GM12878 (cell line): Measurements from ENCODE around the gene TMEM250. TPM values are rescaled to one million over a fixed set of nuclear protein-coding genes. Genes with fewer than 3 reads are reported as not detected.

Experiments
- ATAC-seq: fragments of 200-7000 bp; cut with Tn5 transposase; 3 replicates; pipeline ENCODE4 v1.9.1; 2020; ENCODE audit warnings: mild to moderate bottlenecking, moderate library complexity
- BruUV-seq: library from RNA; stranded (reverse); fragments of 400-500 nt; replicated peaks from 2 replicates; lab custom pipeline; 2021; lab: Mats Ljungman, UMichigan
- CTCF ChIA-PET: fragments of 300-600 bp; sonication (Branson Sonifier 250); formaldehyde crosslinking; extraction: SDS; loops from one replicate; lab custom pipeline; 2021; ENCODE audit warnings: inconsistent platforms; lab: Yijun Ruan, JAX
- POLR2A ChIA-PET: fragments of 350-600 bp; formaldehyde crosslinking; extraction: SDS; loops from one replicate; lab custom pipeline; 2021; ENCODE audit warnings: inconsistent platforms; lab: Charles Lee
- RAD21 ChIA-PET: fragments of 300-600 bp; sonication (Branson Sonifier 250); formaldehyde crosslinking; loops from one replicate; lab custom pipeline; 2023; ENCODE audit warnings: antibody characterized with exemption; ENCODE audit not compliant: unreplicated experiment; lab: Charles Lee
- SMC1A ChIA-PET: fragments of 300-600 bp; sonication (Branson Sonifier 250); formaldehyde crosslinking; loops from one replicate; lab custom pipeline; 2023; ENCODE audit not compliant: unreplicated experiment, uncharacterized antibody; lab: Charles Lee
- DNase-seq: peaks from one replicate; pipeline ENCODE4 v3.0.0-alpha.2; 2011; ENCODE audit warnings: low read depth, low spot score
- FAIRE-seq: peaks from 3 replicates; lab custom pipeline; 2011; peaks lifted over from hg19 to GRCh38; lab: Jason Lieb, UNC
- H2AFZ ChIP-seq: 2 replicates; pipeline ENCODE4 v1.6.0; 2011; ENCODE audit warnings: low read depth, low read length, control low read depth; ENCODE audit not compliant: control insufficient read depth
- H3K27ac ChIP-seq: 2 replicates; pipeline ENCODE4 v1.5.1; 2011; ENCODE audit warnings: control low read depth; ENCODE audit not compliant: control insufficient read depth, insufficient read depth
- H3K27me3 ChIP-seq, 2 experiments: replicated peaks in 1 of 2; 2 replicates each; pipeline versions ENCODE4 v1.6.0 to v1.6.1; 2011; ENCODE audit warnings: low read length in 1 of 2; ENCODE audit not compliant: control insufficient read depth in 2 of 2, insufficient read depth in 2 of 2
- H3K36me3 ChIP-seq, 2 experiments: 2 replicates each; pipeline ENCODE4 v1.5.1; 2011; ENCODE audit warnings: low read length in 1 of 2; ENCODE audit not compliant: control insufficient read depth in 2 of 2, insufficient read depth in 2 of 2
- H3K4me1 ChIP-seq: 2 replicates; pipeline ENCODE4 v1.6.1; 2011; ENCODE audit warnings: mild to moderate bottlenecking, low read length, moderate library complexity, mixed read lengths; ENCODE audit not compliant: control insufficient read depth, insufficient read depth
- H3K4me2 ChIP-seq: 2 replicates; pipeline ENCODE4 v1.6.0; 2011; ENCODE audit warnings: control low read depth; ENCODE audit not compliant: control insufficient read depth, insufficient read depth
- H3K4me3 ChIP-seq: fragments of 200-600 bp; sonication (generic); 2 replicates; pipeline ENCODE4 v1.5.1; 2016
- H3K79me2 ChIP-seq: 2 replicates; pipeline ENCODE4 v1.6.0; 2011; ENCODE audit warnings: low read length; ENCODE audit not compliant: control insufficient read depth, insufficient read depth
- H3K9ac ChIP-seq: 2 replicates; pipeline ENCODE4 v1.8.0; 2011; ENCODE audit warnings: low read length, control low read depth, mixed read lengths; ENCODE audit not compliant: control insufficient read depth, insufficient read depth
- H3K9me3 ChIP-seq: replicated peaks from 3 replicates; pipeline ENCODE4 v1.5.1; 2011; ENCODE audit warnings: mild to moderate bottlenecking, low read length; ENCODE audit not compliant: control insufficient read depth, insufficient read depth
- H4K20me1 ChIP-seq: 2 replicates; pipeline ENCODE4 v1.6.0; 2011; ENCODE audit not compliant: control insufficient read depth, insufficient read depth
- HDGF ChIP-seq: fragments of 450-650 bp; IDR thresholded peaks from 2 replicates; pipeline ENCODE4 v1.6.1; 2016; ENCODE audit warnings: antibody characterized with exemption
- IRF4 ChIP-seq: IDR thresholded peaks from 2 replicates; pipeline ENCODE4 v1.6.1; 2011; ENCODE audit warnings: low read depth, low read length
- POLR2A ChIP-seq: IDR thresholded peaks from 2 replicates; pipeline ENCODE4 v1.6.1; 2011; ENCODE audit warnings: low read depth, mild to moderate bottlenecking, low read length
- TCF7 ChIP-seq: IDR thresholded peaks from 2 replicates; pipeline ENCODE4 v1.6.1; 2014; ENCODE audit warnings: antibody characterized with exemption, borderline replicate concordance
- WGBS: methylation state at CpG from one replicate; pipeline ENCODE4 v1.1.6; 2016; ENCODE audit warnings: low lambda C conversion rate; ENCODE audit not compliant: insufficient replicate concordance, insufficient coverage; ENCODE audit errors: missing lambda C conversion rate; 5-methylcytosine and 5-hydroxymethylcytosine counted together
- in situ Hi-C: fragments of 300-500 bp; cut with MboI; formaldehyde crosslinking; loops from 9 replicates; pipeline ENCODE4 v1.14.3; 2018; ENCODE audit warnings: mixed read lengths
- intact Hi-C: fragments of 100-400 bp; cut with micrococcal nuclease; formaldehyde crosslinking; loops from one replicate; pipeline ENCODE4 v1.14.2; 2022; ENCODE audit not compliant: unreplicated experiment
- polyA plus RNA-seq, 11 experiments: library from polyadenylated mRNA; depleted of rRNA in 4 of 11; unstranded in 6 of 11; stranded (reverse) in 5 of 11; fragments of >200 nt; fragmentation: Nextera tagmentation in 4 of 11; fragmentation: Illumina TruSeq in 1 of 11; extraction: Ambion mirVana in 4 of 11; extraction: Trizol in 1 of 11; gene quantifications; 1 replicate in 1 of 11; 2 replicates in 10 of 11; pipeline versions ENCODE4 v1.2.1 to v1.2.3, GENCODE V29; 2011 to 2016; ENCODE audit warnings: inconsistent platforms in 2 of 11, missing spikeins in 2 of 11, low read depth in 1 of 11
- total RNA-seq, 4 experiments: library from RNA; depleted of rRNA in 3 of 4; stranded (reverse); fragments of >200 nt in 3 of 4; fragmentation: Illumina TruSeq in 1 of 4; extraction: Trizol in 1 of 4; gene quantifications; 2 replicates each; pipeline versions ENCODE4 v1.2.1 to v1.2.3, GENCODE V29; 2013 to 2021
- TF ChIP-seq, protein P1 (sequence below): fragments of 450-650 bp; IDR thresholded peaks from 2 replicates; pipeline ENCODE4 v1.6.1; 2016; ENCODE audit warnings: mild to moderate bottlenecking

Gene TMEM250
- total and polyA plus RNA-seq, 10 of the 15 experiments (the other 5 are each of a cell fraction or from before 2014, with no cell fraction given): 0.39 to 39.9 (median 8.5) TPM

DNA sequence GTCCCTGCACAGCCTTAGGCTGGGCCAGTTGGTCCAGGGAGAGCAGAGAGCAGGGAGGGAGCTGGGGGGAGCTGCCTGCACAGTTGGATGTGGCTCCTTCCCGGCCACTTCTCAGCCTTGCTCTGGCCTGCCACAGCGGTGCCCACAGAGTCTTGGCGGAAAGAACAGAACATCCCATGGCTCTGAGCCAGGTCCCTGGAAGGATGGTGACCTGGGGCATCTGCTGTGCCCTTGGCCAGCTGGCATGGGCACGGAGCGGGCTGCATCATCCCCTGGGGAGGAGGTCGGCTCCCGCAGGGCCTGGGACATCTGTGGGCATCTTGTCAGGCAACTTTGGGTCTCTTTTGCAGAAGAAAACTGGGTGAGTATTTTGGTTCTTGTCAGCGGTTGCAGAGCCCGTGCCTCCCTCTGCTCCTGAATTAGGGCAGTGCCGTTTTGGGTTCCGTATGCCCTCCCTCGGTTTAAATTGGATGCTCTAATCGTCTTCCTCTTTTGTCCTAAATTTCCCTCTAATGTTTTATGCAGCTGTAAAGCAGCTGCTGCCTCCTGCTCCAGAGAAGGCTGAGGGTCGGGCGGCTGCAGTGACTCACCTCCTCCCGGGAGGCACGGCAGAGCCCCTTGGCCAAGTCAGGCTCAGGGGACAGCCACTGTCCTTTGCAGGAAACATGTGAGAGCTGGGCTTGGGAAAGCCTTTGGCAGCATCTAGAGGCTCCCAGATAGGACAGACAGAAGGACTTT is 13.1 kb downstream of the TMEM250 start:
- H3K27ac ChIP-seq: no peak overlapping the region
- no peak overlapping the region for H3K9ac ChIP-seq
- BruUV-seq: no TSS peak

DNA sequence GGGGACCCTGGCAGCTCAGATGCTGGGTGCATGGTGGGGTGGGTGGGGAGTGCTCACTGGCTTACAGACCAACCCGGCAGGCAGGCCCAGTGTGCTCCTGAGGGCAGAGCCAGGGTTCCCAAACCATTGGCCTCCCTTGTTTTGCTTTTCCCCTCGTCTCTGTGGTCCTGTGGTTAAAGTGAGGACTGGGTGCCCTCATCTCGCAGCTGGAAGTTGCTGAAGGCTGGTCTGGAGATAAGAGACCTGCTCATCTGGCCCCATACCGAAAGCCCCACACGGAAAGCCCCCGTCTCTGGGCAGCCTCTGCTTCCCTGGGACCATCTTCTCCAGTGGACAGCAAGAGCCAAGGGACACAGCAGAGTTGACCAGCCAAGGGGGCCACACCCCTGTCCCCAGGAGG is 13.8 kb downstream of the TMEM250 start:
- CTCF ChIA-PET: interaction anchor here (1.9 kb wide), 1 partner anchor 9 kb away, joined by 7 read pairs; the partner anchor contains the start of gene NACC2

More for the DNA sequence above, 13.1 kb downstream of the TMEM250 start:
- ChIA-PET CTCF (interaction anchor here (1.9 kb wide), 2 partner anchors 10 to 17 kb away, joined by 5 to 7 read pairs; partner anchors contain the start of gene NACC2), POLR2A (interaction anchor here (1.2 to 3.1 kb wide), 3 partner anchors 9 to 12 kb away, joined by 4 to 24 read pairs (median 19); partner anchors contain the start of genes NACC2 and TMEM250), SMC1A (interaction anchor here (0.5 to 2.1 kb wide), 6 partner anchors 9 to 1941 kb away, joined by 3 to 9 read pairs (median 4); partner anchors contain the start of genes NACC2, RNU6ATAC and UBAC1), RAD21 (interaction anchor here (0.6 to 6.6 kb wide), 5 partner anchors 9 to 138 kb away, joined by 3 to 52 read pairs (median 10); partner anchors contain the start of gene NACC2)
- Histone ChIP-seq H4K20me1 (no peaks in the 10 kb centered on the region), H3K27me3 (no peaks in the 10 kb centered on the region), H3K4me1 (peaks cover 39% of the 10 kb centered on the region), H3K36me3 (no peaks in the 10 kb centered on the region), H3K79me2 (peaks cover 11% of the 10 kb centered on the region), H3K9me3 (no peaks in the 10 kb centered on the region), H3K4me3 (no peak overlapping the region), H3K4me2 (0 out of 2 replicates have a peak overlapping the region, but pooled peaks have one; percentile 97), H2AFZ (no peak overlapping the region)
- DNase-seq (no peak), ATAC-seq (no peak), FAIRE-seq (no peak)
- WGBS: 71% methylated on average over 17 of the region's 17 CpGs
- in situ Hi-C loops (no loop called here), intact Hi-C loops (no loop called here)
- TF ChIP-seq POLR2A (0 out of 2 replicates have a peak, but pooled peaks have one; percentile 25), HDGF (no peak), IRF4 (no peak), TCF7 (no peak)

More for the DNA sequence above, 13.8 kb downstream of the TMEM250 start:
- Histone ChIP-seq H3K9ac (no peak overlapping the region), H3K4me2 (no peak overlapping the region), H3K36me3 (no peaks in the 10 kb centered on the region), H3K9me3 (no peaks in the 10 kb centered on the region), H3K79me2 (peaks cover 5% of the 10 kb centered on the region), H3K4me1 (peaks cover 35% of the 10 kb centered on the region), H2AFZ (no peak overlapping the region), H3K27me3 (no peaks in the 10 kb centered on the region), H3K4me3 (no peak overlapping the region), H3K27ac (no peak overlapping the region), H4K20me1 (no peaks in the 10 kb centered on the region)
- ChIA-PET POLR2A (interaction anchor here (0.8 to 3.1 kb wide), 2 partner anchors 11 to 13 kb away, joined by 5 to 19 read pairs; partner anchors contain the start of gene TMEM250), SMC1A (interaction anchor here (0.5 kb wide), 1 partner anchor 1940 kb away, joined by 4 read pairs; the partner anchor contains the start of gene RNU6ATAC), RAD21 (interaction anchor here (1.4 kb wide), 1 partner anchor 13 kb away, joined by 4 read pairs; no protein-coding TSS in a partner anchor)
- FAIRE-seq (no peak), ATAC-seq (no peak), DNase-seq (no peak)
- intact Hi-C loops (no loop called here), in situ Hi-C loops (no loop called here)
- WGBS: 46% methylated on average over 6 of the region's 6 CpGs
- no TSS peak for BruUV-seq
- TF ChIP-seq, protein P1, sequence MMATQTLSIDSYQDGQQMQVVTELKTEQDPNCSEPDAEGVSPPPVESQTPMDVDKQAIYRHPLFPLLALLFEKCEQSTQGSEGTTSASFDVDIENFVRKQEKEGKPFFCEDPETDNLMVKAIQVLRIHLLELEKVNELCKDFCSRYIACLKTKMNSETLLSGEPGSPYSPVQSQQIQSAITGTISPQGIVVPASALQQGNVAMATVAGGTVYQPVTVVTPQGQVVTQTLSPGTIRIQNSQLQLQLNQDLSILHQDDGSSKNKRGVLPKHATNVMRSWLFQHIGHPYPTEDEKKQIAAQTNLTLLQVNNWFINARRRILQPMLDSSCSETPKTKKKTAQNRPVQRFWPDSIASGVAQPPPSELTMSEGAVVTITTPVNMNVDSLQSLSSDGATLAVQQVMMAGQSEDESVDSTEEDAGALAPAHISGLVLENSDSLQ: no peak
